GM18498 (cell line): Measurements from ENCODE around the gene RSKR.
"Not testable (repeated sequence)": the region's sequence is repeated elsewhere in the genome, so short reads cannot be mapped to it uniquely, and the experiment has no call there.

Experiments used
- ATAC-seq: cut with Tn5 transposase; IDR thresholded peaks from one replicate; pipeline ENCODE4 v1.9.1; 2021; ENCODE audit warnings: mild to moderate bottlenecking, moderate library complexity; ENCODE audit not compliant: unreplicated experiment

Gene RSKR

GRCh38 chr17:28578246-28579195 is 35.5 kb downstream of the RSKR start:
- no peak for ATAC-seq

DNA sequence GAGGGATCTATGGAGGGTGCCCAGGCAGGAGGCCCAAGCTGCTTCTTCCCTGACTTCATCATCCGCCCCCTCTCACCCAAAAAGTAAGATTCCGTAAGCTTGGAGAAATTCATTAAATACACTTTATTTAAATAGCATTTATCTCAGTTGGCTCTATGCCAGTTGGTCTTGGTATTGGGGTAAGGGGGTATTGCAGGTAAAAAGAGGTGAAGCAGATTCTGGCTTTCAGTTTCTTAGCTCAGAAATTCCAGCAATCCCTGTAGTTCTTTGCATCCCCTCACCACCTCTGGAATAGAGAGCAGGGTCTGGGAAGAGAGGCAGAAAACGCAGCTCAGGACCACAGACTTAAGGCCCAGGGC is 36.5 kb downstream of the RSKR start:
- no peak for ATAC-seq

DNA sequence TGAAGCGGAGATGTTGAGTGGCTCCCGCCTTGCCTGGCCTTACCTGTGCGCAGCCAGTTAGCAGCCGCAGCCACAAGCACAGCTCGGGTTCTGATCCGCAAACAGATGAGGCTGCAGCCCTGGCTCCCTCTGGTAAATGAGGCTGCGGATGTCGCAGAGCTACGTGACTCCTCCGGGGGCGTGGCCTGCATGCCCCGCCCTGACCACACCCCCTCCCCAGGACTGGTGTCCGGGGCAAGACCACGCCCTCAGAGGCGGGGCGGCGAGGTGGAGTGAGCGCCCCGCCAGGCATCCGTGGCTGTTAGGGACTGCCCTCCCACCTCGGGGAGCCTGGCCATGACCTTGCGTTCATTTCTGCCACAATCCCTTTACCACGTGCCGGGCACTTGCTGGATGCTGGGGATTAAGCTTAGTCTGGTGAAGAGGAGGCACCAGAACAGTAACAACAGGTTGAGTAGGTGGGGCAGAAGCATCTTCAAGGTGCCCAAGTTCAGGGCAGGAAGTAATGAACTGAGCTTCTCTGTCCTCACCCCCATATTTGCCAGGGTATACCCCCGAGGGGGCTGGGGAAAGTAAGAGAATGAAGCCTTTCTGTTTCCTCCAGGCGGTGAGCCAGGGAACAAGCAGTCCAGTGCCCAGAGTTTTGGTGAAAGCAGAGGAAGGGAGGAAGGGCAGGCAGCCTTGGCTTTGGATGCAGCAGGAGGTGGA is 37.1 kb downstream of the RSKR start, which contains the start of gene ALDOC:
TSS of gene ALDOC (minus strand) at position 138 of the 708 bp plus-strand sequence. CDS start 1,363 bp downstream, outside the sequence.
- ATAC-seq = peak; percentile 91

- ATAC-seq = not testable (repeated sequence)
Observed at GRCh38 chr17:28576016-28576415, 38.0 kb downstream of the RSKR start.

DNA sequence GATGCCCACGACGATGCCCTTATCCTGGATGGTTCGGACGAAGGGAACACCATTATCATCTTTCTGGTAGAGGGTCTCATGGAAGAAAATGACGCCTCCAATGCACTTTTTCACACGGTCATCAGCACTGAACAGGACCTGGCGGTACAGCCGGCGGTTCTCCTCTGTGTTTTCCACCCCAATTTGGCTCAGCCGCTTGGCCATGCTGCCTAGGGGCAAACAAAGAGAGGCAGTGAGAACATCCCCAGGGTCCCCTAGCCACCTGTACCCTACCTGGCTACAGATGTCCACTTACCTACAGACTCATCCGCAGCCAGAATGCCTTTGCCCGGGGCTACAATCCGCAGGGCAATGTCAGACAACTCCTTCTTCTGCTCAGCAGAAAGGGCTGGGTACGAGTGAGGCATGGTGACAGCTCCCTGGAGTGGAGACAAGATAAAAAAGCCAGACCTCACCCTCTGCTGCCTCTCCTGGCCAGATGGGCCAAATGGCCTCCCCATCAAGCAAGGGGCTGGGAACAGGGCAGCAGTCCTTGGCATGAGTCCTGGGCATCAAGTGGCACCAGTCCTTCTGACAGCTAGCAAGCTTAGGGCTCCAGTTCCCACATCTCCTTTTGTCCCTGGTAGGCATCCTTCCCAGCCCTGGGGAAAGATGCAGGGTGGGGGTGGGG is 38.7 kb downstream of the RSKR start:
- ATAC-seq = no peak

DNA sequence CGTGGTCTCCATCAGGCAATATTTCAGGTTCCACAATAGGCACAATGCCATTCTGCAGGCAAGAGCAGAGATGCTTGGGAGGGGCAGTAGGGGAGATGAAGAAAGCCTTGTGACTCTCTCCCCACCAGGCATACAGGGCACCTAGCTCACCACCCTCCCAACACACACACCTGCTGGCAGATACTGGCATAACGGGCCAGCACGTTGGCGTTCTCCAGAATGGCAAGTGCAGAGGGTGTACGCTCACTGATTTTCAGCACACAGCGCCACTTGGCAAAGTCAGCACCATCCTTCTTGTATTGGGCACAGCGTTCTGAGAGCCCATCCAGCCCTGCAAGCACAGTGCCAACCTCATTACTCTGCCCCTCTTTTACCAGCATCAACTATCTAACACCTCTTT is 39.5 kb downstream of the RSKR start:
- no peak for ATAC-seq

DNA sequence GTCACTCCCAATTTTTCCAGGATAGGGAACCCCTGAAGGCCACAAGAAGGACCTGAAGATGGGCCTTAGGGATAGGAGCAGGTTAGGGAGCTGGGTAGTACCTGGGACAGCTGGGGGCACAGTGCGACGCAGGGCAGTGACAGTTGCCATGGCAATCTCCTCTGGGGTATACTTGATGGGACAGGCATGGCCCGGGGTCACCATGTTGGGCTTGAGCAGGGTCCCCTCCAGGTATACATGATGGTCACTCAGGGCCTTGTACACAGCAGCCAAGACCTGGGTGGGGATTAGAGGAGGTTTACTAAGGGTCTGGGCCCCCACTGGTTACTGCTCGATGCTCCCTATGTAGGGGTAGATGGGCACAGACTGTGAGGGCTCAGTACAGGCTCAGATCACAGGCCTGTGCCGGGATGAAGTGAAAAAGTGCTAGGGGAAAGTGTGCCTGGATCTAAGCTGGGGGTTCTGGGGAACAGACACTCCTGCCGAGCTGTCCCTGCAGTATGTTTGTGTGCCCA is 40.0 kb downstream of the RSKR start:
- ATAC-seq = no peak

DNA sequence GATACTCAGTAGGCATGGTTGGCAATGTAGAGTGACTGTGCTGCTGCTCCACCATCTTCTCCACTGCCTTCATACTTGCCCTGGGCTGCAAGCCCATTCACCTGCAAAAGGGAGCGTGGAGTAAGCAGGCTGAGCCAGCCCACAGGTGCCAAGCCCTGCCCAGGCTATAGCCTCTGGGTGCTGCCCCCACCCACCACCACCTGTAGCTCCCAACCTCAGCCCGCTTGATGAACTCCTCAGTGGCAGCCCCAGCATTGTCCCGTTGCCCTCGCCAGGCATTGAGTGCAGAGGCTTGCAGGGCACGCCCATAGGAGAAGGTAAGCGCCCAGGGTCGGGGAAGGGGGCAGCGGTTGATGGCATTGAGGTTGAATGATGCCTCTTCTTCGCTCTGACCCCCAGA is 40.5 kb downstream of the RSKR start:
- ATAC-seq = no peak

GRCh38 chr17:28573040-28573380 is 41.0 kb downstream of the RSKR start:
- ATAC-seq = no peak

DNA sequence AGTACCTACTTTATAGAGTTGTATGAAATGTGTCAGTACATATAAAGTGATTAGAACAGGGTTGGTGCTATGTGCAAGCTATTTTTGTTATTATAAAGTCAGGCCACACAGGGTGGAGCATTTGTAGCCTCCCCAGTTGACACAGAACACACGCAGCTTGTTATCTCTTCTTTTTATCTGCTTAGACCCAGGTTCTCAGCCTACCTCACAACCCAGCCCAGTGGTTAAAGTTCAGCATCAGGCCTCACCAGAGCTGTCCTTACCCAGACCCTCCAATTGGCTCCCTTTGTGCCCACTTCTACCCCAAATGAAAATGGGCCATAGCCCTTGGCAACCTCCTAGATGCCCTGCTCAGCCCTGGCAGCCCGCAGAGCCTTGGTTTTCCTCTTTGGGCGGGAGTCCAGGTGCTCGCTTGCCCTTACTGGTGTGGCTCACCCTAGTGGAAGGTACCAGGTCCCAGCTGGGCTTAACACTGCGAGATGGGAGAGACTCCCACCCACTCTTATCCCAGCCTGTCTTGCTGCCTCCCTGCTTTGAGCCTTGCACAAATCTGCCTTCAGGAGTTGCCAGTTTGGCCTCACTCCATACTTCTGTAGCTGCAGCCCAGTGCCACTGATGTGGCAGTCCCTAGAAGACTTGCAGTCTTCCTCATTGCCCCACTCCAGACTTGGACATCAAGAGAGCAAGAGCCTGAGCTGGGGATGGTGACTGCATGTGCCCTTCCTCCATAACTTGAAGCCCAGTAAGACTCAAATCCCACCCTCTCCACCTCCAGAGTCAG is 41.5 kb downstream of the RSKR start:
- ATAC-seq = no peak

- peak; percentile 82 for ATAC-seq
Observed at GRCh38 chr17:28571361-28572122, 42.4 kb downstream of the RSKR start, which contains the start of gene PIGS. Gene PIGS, minus strand, starts transcription at chr17:28571524. Its CDS starts 28 bp downstream, at chr17:28571496.

GRCh38 chr17:28570716-28571360 is 43.1 kb downstream of the RSKR start:
- peak; percentile 39 for ATAC-seq

DNA sequence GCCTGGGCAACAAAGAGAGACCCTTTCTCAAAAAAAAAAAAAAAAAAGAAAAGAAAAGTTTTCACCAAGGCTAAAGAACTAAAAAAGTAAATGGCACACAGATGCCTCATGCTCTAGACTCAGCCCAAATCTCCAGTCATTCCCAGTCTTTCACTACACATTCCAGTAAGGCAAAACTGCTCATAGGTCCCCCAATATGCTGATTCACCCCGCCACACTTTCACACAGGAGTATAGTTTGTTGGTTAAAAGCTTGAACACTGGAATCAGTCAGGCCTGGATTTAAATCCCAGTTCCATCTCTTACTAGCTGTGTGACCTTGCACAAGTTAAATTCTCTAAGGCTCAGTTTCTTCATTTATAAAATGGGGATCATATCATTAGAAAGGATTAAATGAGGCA is 44.5 kb downstream of the RSKR start:
- no peak for ATAC-seq

DNA sequence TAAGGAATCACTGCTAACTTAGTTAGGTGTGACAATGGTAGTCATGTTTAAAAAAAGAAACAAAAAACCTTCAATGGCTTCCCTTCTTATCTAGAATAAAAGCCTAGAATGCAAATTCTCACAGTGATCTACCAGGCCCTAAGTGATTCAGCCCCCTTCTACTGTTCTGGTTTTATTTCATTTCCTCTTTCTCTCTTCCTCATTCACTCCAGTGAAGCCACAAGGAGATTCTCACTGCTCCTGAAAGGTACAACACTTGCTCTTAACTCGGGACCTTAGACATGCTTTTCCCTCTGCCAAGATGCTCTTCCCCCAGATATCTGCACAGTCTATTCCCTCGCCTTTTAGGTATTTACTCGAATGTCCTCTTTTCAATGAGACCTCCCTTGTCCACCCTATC is 46.4 kb downstream of the RSKR start:
- ATAC-seq = no peak

GRCh38 chr17:28563475-28563874 is 50.5 kb downstream of the RSKR start:
- no peak for ATAC-seq
